ENCODE data around the gene CLRN1.

GRCh38 chr3:150898046-150898754 lies 74.3 kb downstream of the CLRN1 start:
- TF ChIP-seq CTCF (IDR thresholded peaks at IDR 0.05) (no peak), POLR2A (IDR thresholded peaks at IDR 0.05) (no peak), POLR2AphosphoS5 (IDR thresholded peaks at IDR 0.05) (no peak)

Measured in transverse colon (tissue), 4 donors.